NCI-H748 (cell line): Measurements from ENCODE around the gene FLRT3.

ENCODE experiments used
- DNase-seq: peaks from one replicate; lab custom pipeline; 2025; ENCODE audit not compliant: unreplicated experiment; lab: John Stamatoyannopoulos, UW

FLRT3 gene

DNA sequence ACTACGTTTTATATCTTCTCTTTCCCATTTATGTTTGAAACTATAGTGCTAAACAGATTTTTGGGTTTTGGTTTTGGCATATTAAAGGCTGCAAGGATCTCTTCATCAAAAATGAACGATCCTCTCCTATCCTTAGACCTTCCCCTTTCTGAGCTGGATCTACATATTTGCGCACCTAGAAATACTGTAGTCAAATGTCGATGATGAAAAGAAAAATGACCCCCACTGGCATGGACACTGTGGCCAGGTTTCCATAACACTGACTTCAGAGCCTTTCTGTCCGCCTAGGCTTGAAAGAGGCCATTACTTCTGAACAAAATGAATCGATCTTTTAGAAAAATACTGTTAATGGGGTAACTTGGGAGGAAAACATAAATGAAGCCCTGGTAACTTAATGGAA lies 5.8 kb downstream of the FLRT3 start:
- DNase-seq, result no peak

DNA sequence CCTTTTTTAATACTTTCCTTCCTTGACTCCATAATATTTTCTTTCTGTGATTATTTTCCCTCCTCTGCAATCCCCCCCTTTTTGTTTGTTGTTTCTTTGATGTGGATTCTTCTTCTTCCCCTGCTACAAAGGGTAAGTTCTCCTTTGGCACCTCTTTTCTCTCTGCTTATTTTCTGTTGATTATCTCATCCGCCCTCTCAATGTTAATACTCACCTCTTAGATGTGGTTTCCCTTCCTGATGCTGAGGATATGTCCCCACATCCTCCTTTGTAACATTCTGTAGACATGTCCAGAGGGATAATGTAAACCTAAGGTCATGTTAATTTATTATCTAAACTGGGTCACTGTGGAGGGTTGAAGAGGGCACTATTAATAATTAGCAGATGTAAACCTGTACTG lies 17.7 kb downstream of the FLRT3 start:
- DNase-seq, result no peak

DNA sequence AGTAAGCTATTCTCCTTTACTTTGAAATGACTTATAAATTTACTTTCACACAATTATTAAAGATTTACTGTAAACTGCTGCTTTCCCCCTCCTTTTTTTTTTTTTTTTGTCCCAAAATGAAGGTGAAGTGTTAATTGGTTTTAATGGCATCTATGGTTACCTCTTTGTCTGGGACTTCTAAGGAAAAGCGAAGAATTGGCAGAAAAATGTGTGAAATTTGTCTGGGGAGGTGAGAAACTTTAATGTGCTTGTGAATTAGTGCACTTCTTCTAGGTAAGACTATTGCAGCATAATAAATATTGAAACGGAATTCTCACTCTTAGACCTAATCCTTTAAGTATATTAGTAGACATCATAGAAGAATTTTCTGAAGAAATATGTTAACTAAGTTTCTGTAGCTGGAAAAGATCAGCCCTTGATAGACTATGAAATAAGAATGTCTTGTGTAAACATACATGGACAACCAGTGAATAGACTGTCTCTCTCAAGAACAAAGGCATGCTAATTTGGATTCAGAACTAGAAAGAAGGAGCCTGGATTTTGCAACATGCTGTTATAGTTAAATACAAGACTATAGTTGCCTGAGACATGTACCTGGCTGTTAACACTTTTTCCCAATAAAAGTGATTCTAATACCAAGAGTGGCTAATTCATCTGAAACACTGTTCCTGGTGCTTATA lies 23.9 kb downstream of the FLRT3 start:
- no peak for DNase-seq

DNA sequence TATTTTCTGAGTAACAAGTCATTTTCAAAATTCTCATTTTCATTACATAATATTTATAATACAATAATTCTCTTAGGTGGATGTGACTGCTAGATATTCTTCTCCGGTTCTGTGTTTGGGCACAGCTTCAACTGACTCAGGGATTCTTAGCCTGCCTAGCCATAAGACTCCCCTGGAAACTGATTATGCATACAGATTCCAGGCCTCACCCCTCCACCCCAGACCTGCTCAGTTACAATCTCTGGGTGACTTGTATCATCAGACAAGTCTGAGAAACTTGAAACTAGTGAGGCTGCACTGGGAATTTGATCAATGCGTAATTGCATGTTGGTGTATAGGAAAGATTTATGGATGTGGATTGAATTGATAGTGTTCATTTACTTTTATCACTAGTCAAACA lies 25.4 kb downstream of the FLRT3 start:
- DNase-seq, result no peak

DNA sequence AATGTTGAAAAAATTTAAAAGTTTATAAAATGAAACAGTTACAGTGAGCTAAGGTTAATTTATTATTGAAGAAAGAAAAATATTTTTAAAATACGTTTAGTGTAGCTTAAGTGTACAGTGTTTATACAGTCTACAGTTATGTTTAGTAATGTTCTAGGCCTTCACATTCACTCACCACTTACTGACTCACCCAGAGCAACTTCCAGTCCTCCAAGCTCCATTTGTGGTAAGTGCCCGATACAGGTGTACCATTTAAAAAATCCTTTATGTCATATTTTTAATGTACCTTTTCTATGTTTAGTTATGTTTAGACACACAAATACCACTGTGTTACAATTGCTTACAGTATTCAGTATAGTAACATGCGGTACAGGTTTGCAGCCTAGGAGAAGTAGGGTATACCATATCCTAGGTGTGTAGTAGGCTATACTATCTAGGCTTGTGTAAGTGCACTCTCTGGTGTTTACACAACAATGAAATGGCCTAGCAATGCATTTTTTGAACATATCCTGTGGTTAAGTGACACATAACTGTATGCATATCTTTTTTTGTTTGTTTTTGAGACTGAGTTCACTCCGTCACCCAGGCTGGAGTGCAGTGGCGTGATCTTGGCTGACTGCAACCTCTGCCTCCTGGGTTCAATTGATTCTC lies 26.3 kb downstream of the FLRT3 start:
- DNase-seq, result no peak

DNA sequence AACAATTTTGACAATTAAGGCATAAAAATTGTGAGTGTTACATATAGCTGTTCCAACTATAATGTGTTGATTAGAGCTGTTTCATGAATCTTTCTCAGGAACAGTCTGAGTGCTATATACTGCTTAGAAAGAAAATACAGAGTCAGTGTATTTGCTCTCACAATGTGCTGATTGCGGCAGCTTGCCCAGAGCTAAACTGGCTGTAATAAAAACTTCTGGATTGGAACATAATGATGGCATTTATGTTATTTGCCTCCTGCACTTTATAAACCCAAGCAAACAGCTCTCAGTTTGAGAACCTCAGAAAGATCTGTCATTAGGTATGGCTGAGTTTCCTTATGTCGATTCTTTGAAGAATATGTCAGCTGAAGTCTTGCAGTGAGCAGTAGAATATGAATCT lies 29.5 kb downstream of the FLRT3 start:
- no peak for DNase-seq

DNA sequence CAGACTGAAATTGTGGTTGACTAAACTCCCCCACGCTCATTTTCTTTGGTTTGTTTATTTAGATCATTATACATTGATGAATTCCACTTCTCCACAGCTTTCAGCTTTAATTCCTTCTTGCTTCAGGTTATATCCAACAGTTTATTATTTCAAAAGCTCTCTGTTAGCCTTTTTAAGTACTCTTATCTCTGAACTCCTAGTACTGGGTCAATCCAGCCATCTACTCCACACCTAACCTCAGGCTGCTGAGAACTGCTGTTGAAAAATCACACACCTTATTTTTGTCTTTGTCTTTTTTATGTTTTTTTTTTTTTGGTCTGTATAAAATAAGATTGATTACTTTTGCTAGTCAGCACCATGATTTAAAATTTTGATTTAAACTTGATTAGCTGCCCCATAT lies 32.9 kb downstream of the FLRT3 start:
- DNase-seq, result no peak

DNA sequence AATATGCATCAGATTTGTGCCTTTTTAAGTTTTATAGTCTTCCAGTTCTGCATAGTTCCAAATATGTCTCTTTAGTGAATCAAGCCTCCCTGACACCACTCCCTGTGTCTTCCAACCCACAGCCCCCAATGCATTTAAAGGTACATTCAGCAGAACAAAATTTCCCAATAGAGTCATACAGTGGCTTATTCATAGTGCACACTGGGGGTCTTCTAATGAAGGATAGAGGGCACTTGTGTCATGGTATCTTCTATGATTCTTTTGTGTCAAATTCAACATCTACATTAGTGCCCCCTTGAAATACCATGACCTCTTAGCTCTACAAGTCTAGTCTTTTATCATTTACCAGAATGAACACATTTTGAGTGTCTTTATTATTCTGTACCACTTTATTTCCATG lies 33.8 kb downstream of the FLRT3 start:
- no peak for DNase-seq

DNA sequence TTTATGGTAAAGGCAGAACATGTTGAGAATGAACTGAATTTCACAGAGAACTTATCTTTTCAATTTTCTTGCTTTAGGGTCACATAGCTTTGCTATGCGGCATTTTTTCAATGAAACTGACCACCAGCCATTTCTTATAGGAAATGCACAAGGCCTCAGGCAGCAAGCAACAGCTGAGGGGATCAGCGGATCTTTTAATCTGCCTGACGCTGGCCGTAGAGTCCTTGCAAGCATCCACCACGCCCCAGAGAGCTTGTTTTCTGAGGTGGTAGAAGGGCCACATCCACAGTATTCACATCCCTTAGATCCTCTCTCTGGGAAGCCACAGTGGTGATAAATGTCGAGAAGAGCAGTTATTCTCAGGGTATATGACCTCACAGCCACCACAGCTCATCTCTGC lies 34.3 kb downstream of the FLRT3 start:
- no peak for DNase-seq

DNA sequence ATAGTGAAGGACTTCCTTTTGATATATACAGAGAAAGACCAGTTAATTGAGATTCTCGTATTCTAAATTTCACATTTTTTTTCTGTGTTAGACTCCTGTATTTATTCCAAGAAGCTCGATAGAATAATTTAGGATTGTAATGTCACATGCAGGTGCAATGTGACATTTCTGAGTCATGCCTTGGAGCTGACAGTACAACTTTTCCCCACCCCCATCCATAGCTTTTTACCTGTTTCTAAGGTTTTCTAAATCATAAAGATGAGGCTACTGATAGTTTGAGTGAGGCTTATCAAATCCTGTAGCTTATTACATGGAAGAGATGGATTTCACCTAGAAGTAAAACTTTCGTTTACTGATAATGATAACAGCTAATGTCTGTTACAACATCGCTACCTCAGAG lies 37.6 kb downstream of the FLRT3 start:
- no peak for DNase-seq

DNA sequence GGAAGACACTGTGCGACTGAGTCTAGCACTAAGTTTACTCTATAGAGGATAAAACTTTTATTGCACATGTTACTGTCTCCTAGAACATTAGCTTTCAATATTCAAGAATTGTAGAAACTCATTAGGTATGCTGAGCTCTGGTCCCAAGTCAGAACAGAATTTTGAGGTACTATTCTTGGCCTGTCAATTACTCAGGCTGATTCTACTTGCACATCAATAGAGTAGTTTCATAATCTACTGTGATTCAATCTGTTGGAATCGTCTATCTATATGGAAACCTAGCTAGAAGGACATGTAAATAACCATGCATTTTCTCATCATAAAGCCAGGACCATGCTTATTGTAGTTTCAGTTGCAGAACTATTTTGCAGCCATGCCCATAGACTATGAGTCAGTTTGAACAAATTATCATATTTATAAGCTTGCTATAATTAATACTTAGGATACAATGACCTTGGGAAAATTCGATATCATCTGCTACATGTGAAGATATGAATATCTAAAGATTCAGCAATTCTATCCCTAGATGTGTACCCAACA lies 41.6 kb downstream of the FLRT3 start:
- no peak for DNase-seq

DNA sequence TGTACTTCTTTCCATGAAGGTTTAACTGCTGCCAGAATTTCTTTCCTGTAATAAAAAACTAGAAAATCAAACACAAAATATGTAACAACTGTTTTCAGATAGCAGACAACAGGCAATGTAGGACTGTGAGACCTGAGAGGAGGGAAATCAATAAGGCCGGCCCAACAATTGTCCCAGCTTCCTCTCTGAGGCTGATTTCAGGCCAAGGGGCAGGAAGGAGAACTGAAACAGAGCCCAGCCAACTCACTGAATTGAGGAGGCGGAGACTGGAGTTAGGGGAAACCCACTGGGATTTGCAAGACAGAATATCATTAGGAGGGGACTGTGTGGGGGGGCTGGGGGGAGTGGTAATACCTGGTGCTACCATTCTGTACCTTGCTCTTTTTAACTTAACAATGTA lies 42.2 kb downstream of the FLRT3 start:
- DNase-seq, result no peak

DNA sequence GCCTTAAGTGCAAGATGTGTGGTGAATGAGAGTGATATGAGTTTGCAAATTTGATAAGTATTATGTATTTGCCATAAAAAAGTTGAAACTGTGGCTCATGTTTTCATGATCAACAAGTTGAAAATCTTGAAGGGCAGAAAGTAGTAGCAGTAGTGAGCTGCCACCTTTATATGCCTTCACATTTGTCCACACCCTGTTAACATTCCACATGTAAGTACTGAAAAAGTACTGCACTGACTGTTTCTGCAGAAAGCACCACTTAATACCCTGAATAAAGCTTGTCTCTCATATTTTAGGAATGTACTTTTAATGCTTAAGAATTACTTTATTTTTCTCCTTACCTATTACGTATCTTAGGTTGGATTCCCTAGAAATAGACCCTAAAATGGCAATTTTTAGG lies 45.9 kb downstream of the FLRT3 start:
- no peak for DNase-seq

DNA sequence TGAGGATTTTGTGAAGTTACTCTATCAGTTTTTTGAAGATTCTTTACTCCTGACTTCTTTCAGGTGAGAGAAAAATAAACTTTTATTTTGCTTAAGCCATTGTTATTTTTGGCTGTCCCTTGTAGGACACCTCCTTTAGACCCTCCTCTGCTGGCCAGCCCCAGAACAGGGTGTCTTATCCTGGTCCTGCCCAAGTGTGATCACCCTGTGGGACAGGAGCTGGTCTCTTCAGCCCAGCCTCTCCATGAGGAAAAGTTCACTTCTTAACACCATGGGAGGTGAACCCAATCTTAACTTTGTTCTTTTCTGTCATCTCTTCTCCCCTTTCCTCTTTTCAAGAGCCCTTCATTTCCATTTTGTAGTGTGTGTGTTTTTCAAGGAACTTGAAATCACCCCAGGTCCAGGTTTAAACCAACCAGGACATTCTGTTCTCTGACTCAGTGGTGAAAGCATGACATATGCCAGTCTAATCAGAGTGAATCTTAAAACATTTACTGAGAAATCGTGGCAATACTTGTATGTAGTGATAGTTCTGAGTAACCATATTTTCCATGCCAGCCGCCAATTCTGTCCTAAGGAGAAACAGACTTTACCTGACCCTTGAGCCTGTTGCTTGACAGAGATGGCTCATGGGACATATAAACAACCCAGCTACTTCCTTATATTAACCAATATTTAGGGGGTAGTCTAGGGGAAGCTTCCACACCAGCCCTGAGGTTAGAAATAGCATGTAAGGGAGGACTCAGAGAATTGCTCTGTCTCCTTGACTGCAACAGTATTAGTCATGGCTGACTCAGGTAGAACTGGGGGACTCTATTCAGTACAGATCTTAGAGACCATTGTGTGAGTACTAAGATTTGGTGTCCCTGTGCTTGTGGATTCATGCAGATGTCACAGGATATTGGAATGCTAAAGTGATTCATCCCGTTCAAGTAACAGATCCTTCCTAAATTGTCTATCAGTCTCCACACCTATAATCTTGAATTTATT lies 48.8 kb downstream of the FLRT3 start:
- no peak for DNase-seq

DNA sequence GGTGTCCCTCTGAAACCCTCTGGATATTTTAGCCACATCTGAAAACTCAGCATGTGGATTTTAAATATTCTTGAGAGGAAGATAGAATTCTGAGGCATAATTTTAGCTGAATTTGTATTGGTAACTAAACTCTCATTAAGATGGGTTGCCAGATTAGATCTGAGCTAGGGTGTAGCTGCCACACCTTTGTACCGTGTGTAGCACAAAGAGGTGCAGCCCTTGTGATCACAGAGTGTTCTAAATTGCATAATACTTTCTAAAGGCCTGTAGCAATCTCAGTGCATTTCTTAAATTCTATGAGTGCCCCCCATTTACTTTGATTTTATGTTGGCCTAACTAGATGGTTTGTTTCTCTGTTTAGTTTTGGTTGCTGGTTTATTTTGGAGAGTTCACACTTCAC lies 53.0 kb downstream of the FLRT3 start:
- DNase-seq, result no peak

DNA sequence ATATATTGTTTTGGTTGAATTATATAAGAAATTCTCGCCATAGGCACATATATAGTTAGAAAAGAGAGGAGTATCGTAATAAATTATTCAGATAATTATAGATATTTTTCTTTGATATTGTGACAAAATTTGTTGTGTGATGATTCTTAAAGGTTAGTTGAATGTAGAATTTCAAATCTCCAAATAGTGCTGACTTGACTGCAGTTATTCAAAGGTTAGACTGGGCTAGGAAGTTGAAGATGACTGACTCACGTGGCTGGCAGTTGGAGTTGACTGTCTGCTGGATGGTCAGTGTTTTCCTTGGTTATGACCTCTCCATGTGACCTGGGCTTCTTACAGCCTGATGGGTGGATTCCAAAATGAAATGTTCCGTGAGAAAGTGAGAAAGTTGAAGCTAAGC lies 55.3 kb downstream of the FLRT3 start:
- DNase-seq, result no peak
